Fibroblast of skin of left quadriceps (primary cell): ENCODE results near the gene UCHL1.

Experiments used
- DNase-seq, 2 experiments: peaks; one replicate each; pipeline ENCODE4 v3.0.0-alpha.2; 2013; ENCODE audit warnings: low read depth in 2 of 2

Gene UCHL1

DNA sequence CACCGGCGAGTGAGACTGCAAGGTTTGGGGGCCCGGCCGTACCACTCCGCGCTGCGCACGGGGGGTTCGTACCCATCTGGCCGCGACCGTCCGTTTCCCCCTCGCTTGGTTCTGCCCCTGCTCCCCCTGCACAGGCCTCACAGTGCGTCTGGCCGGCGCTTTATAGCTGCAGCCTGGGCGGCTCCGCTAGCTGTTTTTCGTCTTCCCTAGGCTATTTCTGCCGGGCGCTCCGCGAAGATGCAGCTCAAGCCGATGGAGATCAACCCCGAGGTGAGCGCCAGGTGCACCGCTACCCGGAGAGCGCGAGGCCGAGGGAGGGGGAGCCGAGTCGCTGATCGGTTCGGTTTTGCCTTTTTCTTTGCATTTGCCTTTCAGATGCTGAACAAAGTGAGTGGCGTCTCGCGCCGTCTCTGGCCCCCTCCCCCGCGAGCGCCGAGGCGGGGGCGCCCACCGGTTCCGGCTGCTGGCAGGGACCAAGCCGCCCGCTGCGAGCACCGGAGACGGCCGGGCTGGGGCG is at the start of gene UCHL1:
UCHL1 (plus strand) TSS at position 189 of the 517 bp plus-strand sequence; CDS start at position 238, 49 bp downstream.
- DNase-seq, result peak; percentile 89 to 90

GRCh38 chr4:41207291-41207831 is 49.4 kb upstream of the UCHL1 start:
- no peak for DNase-seq

GRCh38 chr4:41209187-41209586 is 47.5 kb upstream of the UCHL1 start:
- DNase-seq, result no peak

DNA sequence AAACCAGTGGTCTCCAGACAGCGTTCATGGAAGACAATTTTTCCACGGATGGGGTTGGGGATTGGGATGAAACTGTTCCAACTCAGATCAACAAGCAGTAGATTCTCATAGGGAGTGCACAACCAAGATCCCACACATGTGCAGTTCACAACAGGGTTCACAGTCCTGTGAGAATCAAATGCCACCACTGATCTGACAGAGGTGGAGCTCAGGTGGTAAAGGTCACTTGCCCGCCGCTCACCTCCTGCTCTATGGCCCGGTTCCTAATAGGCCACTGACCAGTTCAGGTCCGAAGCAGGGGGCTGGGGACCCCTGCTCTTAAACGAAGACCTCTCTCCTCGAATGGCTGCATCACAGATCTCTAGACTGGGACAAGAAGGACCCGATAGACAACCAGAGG is 46.8 kb upstream of the UCHL1 start:
- DNase-seq, result no peak

DNA sequence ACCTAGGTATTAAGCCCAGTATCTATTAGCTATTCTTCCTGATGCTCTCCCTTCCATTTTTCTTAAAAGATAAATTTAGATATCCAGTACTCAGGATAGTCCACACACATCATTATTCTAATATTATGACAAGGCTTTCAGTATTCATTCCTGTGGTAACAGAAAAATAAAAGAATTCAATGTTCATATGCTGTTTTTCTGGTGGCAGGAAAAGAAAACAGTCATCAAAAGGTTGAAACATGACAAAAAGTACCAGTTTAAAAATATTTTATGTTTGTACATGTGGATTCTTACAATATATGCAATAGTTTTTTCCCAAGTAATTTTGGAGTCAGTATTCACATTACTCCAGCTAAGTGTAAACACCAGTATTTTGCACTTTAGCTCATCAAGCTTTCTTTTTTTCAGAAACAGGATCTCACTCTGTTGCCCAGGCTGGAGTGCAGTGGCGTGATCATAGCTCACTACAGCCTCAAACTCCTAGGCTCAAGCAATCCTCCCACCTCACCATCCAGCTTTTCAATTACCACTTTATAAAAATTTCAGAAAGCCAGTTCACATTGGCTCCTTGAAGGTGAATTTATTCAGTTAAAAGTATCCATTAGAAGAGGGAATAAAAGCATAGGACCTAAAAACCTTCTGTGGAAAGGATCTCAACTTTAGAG is 44.6 kb upstream of the UCHL1 start:
- no peak for DNase-seq

- DNase-seq, result peak in 1 of 2 experiments; percentile 33
Measured at GRCh38 chr4:41212616-41213203, 44.0 kb upstream of the UCHL1 start.

DNA sequence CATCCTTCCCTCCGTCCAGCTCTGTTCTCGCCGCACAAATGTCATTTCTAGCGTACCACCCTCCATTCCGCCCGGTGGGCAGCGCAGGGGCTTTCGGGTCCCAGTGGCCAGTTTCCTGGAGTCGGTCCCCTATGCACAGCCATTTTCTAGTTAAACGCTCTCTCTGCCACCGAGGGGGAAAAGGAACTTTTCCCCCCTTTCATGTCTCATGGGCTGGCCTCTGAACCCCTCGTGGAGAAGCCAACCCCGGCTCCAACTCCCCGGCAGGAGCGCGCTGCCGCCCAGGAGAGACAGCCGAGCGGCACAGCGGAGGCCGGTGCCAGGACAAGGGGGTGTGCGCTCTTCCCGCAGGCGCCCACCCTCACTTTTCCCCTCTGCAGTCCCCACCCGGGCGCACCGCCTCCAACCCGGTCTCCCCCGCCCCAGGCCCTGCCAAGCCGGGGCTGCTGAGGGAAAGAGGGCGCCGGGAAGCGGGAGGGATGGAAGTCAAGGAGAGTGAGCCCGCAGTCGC is 43.0 kb upstream of the UCHL1 start:
- DNase-seq, result no peak

DNA sequence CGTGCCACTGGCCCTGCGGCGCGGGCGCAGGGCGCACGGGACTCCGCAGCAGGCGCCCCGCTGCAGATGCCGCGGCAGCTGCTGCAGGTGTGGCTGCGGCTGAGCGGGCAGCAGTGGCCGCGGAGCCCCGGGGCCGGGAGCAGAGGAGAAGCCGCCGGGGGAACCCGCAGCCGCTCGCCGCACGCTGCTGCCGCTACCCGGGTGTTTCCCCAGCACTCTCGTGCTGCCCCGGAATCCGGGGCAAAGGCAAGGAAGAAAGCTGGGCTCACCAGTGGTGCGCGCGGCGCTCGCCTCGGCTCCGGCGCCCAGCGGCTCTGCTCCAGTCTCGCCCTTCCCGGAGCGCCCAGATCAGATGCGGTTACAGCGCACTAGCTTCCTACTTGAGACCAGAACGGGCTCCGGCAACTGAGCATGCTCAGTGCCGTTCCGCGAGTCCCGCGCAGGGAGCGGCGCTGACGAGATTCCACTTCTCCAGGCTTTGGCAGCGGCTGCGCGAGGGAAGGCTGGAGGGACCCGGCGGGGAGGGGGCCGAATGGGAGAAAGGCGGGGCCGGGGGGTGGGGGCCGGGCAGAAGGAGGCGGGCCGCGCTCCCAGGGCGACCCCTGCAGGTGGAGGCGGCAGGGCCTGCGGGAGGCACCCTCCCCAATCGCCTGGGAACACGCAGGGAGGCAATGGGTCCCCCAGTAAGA is 42.4 kb upstream of the UCHL1 start, which contains the start of gene APBB2:
APBB2 (minus strand) TSS at position 407 of the 689 bp plus-strand sequence. CDS start 181,288 bp downstream, outside the sequence.
- peak; percentile 96 to 97 for DNase-seq

DNA sequence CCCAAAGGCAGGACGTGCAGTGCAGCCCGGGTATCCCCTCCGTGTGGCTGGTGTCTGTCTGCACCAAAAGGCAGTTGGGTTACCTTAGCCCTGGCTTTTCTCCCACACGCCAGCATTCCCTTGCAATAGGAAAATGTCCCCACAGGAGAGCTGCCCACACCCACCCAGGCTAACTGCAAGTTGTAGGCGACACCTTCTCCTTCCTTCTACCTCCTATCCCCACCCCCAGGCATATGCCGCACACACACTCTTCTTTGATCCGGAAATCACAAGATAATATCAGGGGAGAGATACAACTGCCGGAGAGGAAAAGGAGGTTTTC is 41.9 kb upstream of the UCHL1 start:
- DNase-seq, result no peak

DNA sequence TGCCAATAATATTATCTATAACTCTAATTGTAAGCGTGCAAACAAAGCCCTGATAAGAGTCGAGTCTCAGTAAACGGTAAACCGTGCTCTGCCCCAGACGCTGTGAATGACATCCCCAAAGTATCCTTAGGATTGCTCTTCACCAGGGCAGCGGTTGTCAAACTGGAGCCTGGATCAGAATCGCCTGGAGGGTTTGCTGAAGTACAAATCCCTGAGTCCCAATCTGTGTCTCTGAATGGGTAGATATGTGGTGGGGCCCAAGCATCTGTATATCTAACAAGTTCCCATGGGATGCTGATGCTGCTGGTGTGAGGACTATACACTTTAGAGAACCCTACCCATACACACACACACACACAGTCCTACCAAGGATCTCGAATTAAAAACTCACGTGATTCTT is 41.6 kb upstream of the UCHL1 start:
- DNase-seq, result no peak

GRCh38 chr4:41215969-41216293 is 40.8 kb upstream of the UCHL1 start:
- no peak for DNase-seq

- DNase-seq, result peak; percentile 42 to 50
Measured at GRCh38 chr4:41216294-41217019, 40.3 kb upstream of the UCHL1 start.

- no peak for DNase-seq
Measured at GRCh38 chr4:41217020-41217333, 39.8 kb upstream of the UCHL1 start.

- DNase-seq, result no peak
Measured at GRCh38 chr4:41217374-41217773, 39.4 kb upstream of the UCHL1 start.

DNA sequence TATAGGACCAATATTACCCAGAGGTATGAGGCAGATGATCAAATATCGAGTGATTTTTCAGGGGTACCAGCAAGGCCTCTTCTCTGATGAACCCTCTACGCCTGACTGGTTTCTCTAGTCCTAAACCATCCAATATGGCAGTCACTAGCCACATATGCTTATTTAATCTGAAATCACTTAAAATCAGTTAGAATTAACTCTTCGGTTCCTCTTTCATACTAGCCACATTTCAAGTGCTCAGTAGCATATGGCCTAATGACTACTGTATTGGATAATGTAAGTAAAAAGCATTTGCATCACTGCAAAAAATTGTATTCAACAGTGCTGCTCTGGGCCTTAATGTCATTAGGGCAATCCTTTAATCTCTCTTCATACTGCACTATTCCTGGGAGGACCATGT is 38.0 kb upstream of the UCHL1 start:
- DNase-seq, result no peak

- no peak for DNase-seq
Measured at GRCh38 chr4:41219421-41219950, 37.2 kb upstream of the UCHL1 start.

- DNase-seq, result no peak
Measured at GRCh38 chr4:41221850-41222645, 34.7 kb upstream of the UCHL1 start.

DNA sequence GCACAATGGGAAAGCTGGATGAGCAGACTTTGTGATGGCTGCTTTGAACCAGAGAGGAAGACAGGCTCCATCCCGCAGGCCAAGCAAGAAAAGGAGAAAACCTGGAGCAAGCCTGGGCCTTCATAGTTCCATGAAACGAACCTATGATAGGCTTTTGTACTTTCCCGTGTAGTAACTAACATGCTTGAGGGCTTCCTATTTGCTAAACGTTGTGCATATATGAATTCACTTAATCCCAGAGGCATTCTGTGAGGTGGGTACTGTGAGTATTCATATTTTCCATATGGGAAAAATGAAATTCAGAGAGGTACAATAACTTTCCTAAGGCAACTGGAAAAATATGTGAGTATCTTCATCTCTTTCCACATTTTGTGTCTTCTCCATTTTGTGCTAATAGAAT is 28.8 kb upstream of the UCHL1 start:
- no peak for DNase-seq

DNA sequence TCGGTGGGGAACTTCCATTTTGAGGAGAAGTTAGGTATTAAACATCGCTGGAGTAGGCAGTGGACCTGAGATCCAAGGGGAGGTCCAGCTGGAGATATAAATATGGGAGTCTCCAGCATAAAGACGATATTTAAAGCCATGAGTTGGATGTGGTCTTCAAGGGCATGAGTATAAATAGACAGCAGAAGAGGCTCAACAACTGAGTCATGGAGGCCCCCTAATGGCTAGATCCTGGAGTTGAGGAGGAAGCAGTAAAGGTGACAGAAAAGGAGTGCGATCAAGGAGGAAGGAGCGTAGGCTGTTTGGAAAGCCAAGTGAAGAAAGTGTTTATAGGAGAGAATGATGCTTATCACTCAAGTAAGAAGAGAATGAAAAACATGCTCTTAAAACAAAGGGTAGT is 24.3 kb upstream of the UCHL1 start:
- no peak for DNase-seq

GRCh38 chr4:41232856-41233255 is 23.9 kb upstream of the UCHL1 start:
- DNase-seq, result no peak

DNA sequence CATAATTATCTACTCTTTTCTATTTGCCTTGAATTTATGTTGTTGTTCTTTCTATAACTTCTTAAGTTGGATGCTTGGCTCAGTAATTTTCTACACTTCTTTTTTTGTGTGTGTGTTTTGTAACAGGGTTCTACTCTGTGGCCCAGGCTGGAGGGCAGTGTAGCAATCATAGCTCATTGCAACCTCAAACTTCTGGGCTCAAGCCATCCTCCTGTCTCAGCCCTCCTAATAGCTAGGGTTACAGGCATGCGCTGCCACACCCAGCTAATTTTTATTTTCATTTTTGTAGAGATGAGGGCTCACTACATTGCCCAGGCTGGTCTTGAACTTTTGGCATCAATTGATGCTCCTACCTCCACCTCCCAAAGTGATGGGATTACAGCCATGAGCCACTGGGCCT is 20.7 kb upstream of the UCHL1 start:
- no peak for DNase-seq
